Tibial nerve (tissue), 3 donors: ENCODE measurements around the gene IL1RL2.

ENCODE experiments used
- CTCF ChIP-seq, 5 experiments: fragments of 200-600 bp in 3 of 5; fragments of 450-650 bp in 2 of 5; sonication (generic) in 3 of 5; IDR thresholded peaks; one replicate each; pipeline ENCODE4 v1.5.1; 2016 to 2019; ENCODE audit warnings: antibody characterized with exemption in 5 of 5, mild to moderate bottlenecking in 3 of 5, moderate library complexity in 2 of 5
- POLR2A ChIP-seq, 2 donors: fragments of 450-650 bp; IDR thresholded peaks; one replicate each; pipeline ENCODE4 v1.6.1; 2017; ENCODE audit warnings: antibody characterized with exemption in 2 of 2, mild to moderate bottlenecking in 2 of 2, moderate library complexity in 2 of 2

- TF ChIP-seq CTCF (IDR thresholded peaks at IDR 0.05) (no peak), POLR2A (IDR thresholded peaks at IDR 0.05) (no peak)
Measured at GRCh38 chr2:102154364-102154763, 32.5 kb upstream of the IL1RL2 start.
